ENCODE results near the gene PHTF2.

Gene PHTF2

GRCh38 chr7:77931841-77932240 lies 133.3 kb downstream of the PHTF2 start:
- DNase-seq (ENCODE audit: low spot score): no peak

- no peak for DNase-seq (ENCODE audit: low spot score)
These were observed 134.8 kb downstream of the PHTF2 start for GRCh38 chr7:77933394-77933793.

- no peak for DNase-seq (ENCODE audit: low spot score)
These were observed 137.2 kb downstream of the PHTF2 start for GRCh38 chr7:77935652-77936348.

GRCh38 chr7:77940647-77941046 lies 142.1 kb downstream of the PHTF2 start:
- DNase-seq (ENCODE audit: low spot score): peak; percentile 16

GRCh38 chr7:77942431-77942830 lies 143.9 kb downstream of the PHTF2 start:
- DNase-seq (ENCODE audit: low spot score): no peak

- no peak for DNase-seq (ENCODE audit: low spot score)
These were observed 145.9 kb downstream of the PHTF2 start for GRCh38 chr7:77944183-77945182.

- no peak for DNase-seq (ENCODE audit: low spot score)
These were observed 152.0 kb downstream of the PHTF2 start for GRCh38 chr7:77950548-77950947.

GRCh38 chr7:77954773-77955555 lies 156.4 kb downstream of the PHTF2 start:
- DNase-seq (ENCODE audit: low spot score): no peak

- DNase-seq (ENCODE audit: low spot score): no peak
These were observed 159.9 kb downstream of the PHTF2 start for GRCh38 chr7:77958436-77958835.

- no peak for DNase-seq (ENCODE audit: low spot score)
These were observed 160.5 kb downstream of the PHTF2 start for GRCh38 chr7:77959080-77959479.

GRCh38 chr7:77960336-77960735 lies 161.8 kb downstream of the PHTF2 start:
- no peak for DNase-seq (ENCODE audit: low spot score)

- DNase-seq (ENCODE audit: low spot score): no peak
These were observed 168.9 kb downstream of the PHTF2 start for GRCh38 chr7:77967429-77967828.

- no peak for DNase-seq (ENCODE audit: low spot score)
These were observed 173.2 kb downstream of the PHTF2 start for GRCh38 chr7:77971726-77972125.

- DNase-seq (ENCODE audit: low spot score): no peak
These were observed 177.3 kb downstream of the PHTF2 start for GRCh38 chr7:77975672-77976480.

GRCh38 chr7:77979219-77979618 lies 180.6 kb downstream of the PHTF2 start:
- no peak for DNase-seq (ENCODE audit: low spot score)

- no peak for DNase-seq (ENCODE audit: low spot score)
These were observed 181.6 kb downstream of the PHTF2 start for GRCh38 chr7:77980087-77980713.

GRCh38 chr7:77982926-77983550 lies 184.5 kb downstream of the PHTF2 start:
- DNase-seq (ENCODE audit: low spot score): no peak

GRCh38 chr7:77983973-77984372 lies 185.4 kb downstream of the PHTF2 start:
- no peak for DNase-seq (ENCODE audit: low spot score)

GRCh38 chr7:77985232-77985973 lies 186.8 kb downstream of the PHTF2 start:
- no peak for DNase-seq (ENCODE audit: low spot score)

- DNase-seq (ENCODE audit: low spot score): no peak
These were observed 187.4 kb downstream of the PHTF2 start for GRCh38 chr7:77985974-77986339.

All from iPS-NIHi11 (cell line).